HG03097 (cell line): ENCODE results near the gene CA5B.
"Not testable (repeated sequence)": the region's sequence is repeated elsewhere in the genome, so short reads cannot be mapped to it uniquely, and the experiment has no call there.

ENCODE experiments used
- ATAC-seq: cut with Tn5 transposase; IDR thresholded peaks from one replicate; pipeline ENCODE4 v1.9.1; 2021; ENCODE audit not compliant: unreplicated experiment, low FRiP score

The CA5B gene

DNA sequence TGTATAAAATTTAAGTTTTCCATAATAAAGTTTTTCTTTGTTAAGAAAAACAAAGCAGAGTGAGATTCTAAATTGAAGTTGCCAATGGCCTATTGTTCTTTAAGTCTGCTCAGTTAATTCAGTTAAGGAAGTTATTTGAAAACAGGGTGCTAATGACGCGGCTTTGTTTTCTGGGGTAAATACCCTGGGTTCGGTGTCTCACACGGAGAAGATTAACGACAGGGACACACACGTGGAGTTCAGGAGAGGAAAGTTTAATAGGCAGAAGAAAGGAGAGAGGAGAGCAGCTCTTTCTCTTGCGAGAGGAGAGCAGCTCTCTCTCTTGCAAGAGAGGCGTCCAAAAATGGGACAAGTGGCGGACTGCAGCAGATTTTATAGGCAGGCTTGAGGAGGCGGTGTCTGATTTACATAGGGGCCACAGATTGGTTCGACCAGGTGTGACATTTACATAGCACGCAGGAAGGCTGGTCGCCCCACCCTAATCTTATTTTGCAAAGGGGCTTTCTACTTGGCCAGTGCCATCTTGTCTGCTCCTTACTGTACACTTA lies 9.6 kb downstream of the CA5B start:
- no peak for ATAC-seq

DNA sequence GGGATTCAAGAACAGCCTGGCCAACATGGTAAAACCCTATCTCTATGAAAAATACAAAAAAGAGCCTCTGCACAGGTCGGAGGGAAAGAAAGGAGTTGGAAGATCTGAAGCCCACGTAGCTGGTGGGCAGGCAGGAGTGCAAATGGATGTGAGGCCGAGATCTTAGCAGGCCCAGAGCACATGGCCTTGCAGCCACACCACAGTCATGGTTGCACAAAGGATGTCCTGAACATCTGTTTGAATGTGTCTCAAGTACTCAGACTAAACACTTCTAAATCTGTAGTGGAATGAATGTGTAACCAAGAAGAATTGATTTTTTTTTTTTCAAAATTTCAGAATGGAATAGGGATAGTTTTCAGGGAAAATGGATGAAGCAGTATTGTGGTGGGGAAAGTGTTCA lies 10.8 kb downstream of the CA5B start:
- ATAC-seq = no peak

DNA sequence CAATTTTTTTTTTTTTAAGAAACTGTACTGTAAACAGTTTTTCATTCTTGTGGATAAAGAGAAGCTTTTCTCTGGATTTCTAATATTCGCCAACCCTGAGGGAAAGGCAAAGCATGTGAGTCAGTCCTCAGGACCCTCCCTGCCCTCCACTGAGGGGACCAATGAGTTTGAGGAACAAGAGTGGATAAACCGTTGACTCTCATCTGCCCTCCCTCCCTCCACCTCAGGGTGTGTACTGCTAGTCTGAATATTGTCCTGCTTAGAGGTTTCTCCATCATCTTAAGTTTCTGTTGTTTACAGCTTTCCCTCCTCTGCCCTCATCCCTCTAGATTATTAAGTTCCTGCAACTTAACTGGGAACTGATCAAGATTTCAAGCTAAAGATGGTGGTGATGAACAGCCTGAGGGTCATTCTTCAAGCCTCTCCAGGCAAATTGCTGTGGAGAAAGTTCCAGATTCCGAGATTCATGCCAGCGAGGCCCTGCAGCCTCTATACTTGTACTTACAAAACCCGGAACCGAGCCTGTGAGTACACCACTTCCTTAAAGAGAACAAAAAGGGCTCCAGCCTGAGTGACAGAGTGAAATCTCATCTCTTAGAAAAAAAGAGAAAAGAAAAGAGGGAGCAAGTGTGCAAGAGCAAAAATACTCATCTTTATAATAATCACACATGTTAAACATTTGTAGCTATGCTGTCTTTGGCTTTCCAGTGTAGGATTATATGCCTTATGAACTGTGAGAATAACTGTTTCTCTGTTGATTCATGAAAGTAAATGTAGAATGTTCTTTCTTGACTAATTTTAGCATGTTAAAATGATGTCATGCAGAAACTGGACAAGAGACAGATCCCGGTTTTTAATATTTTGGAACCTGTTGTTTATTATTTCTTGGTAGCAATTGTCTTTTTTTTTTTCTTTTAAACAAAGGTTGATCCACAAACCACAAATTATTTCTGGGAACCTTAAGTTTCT lies 11.9 kb downstream of the CA5B start:
- ATAC-seq = peak; percentile 82

DNA sequence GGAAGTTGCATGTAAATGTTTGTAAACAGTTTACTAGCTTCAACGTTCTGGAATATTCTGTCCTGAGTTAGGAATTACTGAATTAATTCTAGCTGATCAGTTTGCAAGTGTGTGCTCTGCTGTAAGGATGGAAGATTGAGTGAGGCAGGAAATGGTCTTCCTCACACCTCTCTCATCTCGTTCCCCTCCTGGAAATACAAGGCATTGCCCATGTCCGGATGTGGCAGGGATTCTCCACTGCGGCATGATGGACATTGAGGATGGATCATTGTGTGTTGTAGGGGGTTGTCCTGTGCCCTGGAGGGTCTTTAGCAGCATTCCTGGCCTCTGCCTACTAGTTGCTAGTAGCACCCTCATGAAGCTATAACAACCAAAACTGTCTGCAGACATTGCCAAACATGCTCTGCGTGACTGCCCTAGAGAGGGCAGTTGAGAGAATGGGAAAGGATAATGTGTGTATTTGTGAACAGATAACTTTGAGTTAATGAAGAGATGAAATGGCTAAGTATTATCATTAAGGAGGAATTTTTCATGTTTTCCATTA lies 12.6 kb downstream of the CA5B start:
- ATAC-seq = no peak

DNA sequence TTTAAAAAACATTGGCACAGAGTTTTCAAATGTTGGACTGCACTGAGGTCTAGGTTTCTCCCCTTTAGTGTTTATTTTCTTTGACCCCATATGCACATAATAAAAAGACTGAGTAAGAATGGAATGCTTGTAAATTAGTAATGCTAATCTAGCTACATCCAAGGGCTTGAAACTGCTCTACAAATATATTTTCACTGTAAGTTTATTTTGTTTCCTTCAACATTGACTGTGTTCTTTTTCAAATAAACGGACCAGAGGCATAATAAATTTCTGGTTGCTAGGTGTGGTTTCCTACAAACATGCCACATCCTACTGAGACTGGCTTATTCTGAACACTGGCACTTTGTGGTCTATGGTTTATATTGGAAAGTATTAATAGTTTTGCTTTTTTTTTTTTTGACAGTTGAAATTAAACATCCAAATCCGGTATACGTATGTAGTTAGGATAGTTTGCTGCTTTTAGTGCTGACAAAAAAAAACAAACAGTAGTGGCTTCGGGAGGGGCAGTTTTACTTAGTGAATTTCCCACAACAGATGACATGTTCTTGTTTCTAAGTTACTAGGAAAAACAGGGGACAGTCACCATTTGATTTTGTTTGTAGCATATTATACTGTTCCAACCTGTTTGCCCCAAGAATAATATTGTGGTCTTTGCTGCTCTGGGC lies 13.2 kb downstream of the CA5B start:
- no peak for ATAC-seq

DNA sequence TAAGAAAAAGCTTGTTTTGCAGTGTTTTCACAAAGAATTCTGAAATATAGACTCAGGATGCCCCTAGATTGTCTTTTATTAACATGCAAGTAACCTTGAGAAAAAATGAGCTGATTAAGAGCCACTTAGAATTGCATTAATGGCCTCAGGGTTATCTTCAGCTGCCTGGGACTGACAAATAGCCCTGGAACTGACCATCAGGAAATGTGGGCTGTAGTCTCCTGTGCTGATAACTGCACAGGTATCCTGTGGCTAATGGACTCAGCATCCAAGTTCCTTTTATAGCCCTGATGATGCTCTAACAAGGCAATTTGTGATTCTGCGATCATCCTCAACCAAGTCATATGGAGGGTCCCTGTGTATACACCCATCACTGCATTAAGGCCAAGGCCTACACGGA lies 17.0 kb downstream of the CA5B start:
- ATAC-seq = no peak

DNA sequence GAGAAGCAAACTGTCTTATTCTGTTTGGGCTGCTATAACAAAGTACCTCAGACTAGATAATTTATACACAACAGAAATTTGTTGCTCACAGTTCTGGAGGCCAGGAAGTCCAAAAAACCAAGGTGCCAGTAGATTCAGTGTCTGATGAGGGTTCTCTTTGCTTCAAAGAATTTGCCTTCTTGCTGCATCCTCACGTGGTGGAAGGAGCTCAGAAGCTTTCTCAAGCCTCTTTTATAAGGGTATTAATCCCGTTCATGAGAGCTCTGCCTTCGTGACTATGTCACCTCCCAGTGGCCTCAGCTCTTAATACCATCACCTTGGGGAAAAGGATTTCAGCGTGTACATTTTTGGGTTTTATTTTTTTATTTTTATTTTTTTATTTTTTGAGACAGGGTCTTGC lies 20.1 kb downstream of the CA5B start:
- ATAC-seq = no peak

DNA sequence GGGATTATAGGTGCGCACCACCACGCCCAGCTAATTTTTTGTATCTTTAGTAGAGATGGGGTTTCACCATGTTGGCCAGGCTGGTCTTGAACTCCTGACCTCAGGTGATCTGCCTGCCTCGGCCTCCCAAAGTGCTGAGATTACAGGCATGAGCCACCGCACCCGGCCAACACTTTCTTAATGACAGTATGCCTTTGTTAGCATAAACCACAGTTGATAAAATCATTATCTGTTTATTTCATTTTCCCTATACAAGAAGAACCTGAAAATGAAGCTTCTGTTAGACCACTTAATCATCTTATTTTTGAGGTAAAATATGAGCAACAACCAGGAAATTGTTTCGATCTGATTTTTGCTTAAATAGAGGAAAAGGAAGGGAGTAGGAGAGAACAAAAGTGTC lies 21.8 kb downstream of the CA5B start:
- ATAC-seq = not testable (repeated sequence)

DNA sequence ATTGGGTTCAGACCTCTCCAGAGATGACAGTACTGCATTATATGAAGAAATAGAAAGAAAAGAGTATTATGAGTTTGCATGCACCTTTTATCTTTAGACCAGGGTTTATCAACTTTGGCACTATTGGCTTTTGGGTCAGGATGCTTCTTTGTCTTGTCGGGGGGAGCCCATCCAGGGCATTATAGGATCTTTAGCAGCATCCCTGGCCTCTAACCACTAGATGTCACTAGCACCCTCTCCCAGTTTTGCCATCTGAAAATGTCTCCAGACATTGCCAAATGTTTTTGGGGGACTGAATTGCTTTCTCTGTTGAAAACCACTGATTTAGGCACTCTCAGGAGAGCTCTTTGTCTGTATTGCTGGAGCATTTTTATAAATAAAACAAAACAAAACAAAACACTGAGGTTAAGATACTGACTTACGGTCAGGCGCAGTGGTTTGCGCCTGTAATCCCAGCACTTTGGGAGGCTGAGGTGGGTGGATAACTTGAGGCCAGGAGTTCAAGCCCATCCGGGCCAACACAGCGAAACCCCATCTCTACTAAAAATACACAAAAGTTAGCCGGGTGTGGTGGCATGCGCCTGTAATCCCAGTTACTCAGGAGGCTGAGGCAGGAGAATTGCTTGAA lies 23.6 kb downstream of the CA5B start:
- ATAC-seq = no peak

DNA sequence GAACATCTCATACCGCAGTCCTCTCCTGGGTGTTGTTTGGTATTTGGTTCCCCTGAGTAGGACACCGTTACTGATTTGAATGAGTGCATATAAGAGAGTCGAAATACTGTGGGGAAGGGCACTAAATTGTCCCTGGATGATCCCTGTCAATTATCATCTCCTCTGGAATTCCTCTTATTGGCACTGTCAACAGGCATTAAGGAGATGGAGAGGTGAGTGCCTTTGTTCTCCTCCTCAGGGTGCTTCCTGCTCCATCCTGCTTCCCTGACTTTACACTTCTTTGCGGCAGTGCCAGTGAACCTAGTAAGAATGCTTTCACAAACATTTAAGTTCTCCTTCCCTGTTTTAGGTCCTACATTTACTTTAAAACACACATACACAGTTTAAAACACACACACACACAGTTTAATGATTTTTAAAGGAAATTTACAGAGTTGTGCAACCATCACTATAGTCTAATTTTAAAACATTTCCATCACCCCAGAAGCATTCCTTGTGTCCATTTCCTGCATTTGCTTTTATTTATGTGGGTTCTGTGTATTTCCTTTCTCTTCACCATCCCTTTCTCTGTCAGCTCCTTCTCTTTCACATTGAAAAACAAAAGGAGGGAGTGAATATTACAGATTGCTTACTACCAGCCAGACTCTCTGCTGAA lies 31.4 kb downstream of the CA5B start:
- ATAC-seq = no peak

DNA sequence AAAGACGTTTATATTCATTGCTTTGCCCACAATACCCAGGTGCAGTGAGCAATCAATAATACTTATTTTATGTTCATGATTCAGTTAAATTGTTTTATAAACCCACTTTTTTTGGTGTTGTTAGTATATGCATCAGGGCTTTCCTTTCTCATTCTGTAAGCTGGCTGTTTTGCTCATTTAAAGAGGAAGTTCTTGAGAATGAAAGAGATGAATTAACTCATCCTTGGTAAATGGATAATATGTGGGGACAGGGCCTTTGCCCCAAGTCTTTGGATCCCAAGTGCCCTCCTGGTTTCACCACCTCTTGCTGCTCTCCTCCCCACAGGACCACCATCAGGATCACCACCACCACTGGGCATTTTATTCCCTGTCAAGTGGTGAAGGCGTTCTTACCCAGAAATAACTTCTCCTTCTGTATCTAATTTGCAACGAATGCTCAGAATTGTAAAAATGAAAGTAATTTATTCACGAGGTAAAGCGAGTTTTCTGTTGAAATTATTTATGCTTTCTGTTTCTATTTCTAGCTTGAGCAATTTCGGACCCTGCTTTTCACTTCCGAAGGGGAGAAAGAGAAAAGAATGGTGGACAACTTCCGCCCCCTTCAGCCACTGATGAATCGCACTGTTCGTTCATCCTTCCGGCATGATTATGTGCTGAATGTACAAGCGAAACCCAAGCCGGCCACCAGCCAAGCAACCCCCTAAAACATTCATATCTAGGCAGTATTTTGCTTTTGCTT lies 44.1 kb downstream of the CA5B start:
- ATAC-seq = peak; percentile 79

DNA sequence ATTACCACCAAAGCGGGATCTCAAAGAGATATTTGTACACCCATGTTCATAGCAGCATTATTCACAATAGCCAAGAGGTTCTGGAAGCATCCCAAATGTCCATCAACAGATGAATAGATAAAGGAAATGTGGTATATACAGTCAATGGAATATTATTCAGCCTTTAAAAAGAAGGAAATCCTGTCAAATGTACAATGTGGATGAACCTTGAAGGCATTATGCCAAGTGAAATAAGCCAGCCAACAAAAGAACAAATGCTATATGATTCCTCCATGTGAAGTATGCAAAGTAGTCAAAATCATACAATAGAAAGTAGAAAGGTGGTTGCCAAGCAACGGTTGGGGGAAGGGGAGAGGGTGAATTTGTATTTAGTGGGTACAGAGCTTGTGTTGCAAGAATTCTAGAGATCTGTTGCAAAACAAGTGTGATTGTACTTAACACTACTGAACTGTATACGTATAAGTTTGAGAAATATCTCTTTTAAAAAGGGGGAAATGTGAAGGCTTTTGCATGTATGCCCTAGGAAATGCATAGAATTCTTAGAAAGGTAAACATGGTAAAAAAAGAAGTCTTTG lies 47.2 kb downstream of the CA5B start:
- ATAC-seq = no peak

DNA sequence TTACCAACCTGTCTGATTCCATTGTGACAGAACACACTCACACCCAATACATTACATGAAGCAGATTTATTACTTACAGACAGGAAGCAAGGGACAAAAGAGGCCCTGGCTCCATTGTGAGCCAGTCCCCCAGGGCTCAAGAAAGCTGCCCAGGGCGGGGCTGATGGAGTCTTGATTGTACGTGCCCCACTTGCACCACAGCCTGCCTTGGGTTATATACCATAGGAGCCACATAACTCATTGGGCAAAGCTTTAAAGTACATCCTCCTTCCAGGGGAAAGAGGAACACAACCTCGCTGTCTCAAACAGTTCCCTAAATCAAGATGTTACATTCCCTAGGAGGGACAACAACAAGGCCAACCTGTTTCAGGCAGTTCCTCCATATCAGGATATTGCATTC lies 48.8 kb downstream of the CA5B start:
- no peak for ATAC-seq

DNA sequence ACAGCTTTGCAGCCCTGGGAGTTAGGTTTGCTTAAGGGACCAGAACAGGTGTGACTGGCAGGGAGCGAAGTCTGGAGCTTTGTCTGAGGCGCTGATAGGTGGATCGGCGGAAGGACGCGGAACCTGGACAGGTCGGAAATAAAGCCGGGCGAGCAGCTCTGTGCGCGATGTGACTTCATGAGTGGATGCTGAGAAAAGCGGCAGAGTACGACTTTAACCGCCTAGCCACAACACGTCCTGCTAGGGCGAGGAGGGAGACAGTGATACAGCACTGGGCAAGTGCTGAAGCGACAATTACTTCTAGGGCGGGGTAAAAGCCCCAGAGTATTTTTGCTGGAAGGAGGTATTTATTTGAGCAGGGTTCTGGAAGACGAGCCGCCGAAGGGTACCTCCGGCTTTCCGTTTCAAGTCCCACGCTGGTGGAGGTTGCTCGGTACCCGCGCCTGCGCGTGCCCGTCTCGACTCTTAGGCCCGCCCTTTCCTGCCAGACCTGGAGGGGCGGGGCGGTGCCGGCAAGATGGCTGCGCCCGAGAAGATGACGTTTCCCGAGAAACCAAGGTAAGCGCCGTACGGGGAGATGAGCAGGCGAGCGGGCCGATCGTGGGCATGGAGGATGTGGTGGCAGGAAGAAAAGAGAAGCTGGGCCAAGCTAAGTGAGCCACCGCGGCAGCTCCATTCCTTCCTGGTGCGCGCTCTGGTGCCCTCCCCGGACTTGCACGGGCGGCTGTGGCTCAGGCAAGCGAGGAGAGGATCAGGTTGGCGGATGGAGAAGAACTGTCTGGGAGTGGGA lies 52.1 kb downstream of the CA5B start, which contains the start of gene ZRSR2:
Gene ZRSR2, plus strand, starts transcription at position 506 of the 790 bp plus-strand sequence. Its CDS starts 12 bp downstream, at position 518.
- ATAC-seq = peak; percentile 93

DNA sequence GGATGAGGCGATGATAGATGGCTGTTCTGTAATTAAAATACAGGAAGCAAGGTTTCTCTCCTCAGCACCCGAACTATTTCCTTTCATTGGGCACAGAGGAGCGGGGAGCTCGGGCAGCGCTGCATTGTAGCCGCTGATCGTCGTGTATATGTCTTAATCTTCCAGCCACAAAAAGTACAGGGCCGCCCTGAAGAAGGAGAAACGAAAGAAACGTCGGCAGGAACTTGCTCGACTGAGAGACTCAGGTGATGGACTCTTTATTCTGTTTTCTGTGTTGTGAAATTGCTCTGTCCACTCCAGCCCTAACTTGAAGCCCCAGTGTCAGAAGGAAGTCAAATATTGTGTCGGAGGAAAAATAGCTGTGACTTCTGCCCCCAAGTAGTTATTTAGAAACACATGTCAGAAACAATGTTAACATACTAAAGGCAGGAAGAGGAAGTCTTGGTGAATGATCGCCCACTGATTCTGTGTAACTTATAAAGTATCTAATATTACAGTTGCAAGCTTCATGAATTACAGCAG lies 52.8 kb downstream of the CA5B start:
- ATAC-seq = peak; percentile 25

DNA sequence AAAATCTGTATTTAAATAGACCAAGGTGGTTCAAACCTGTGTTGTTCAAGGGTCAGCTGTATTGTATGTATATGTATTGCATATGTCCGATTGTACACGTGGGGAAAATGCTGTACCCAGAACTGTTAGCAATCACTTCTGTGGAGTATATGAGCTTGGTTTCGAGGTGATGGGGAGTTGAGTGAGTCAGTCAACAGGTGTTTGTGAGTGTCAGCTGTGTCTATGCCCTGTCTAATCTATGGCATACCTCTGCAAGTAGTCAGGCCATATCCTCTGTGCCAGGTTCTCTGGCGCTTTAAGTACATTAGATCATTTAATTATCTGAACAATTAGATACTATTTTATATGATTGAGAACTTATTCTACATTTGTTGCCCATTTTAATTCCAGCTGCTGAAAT lies 59.6 kb downstream of the CA5B start:
- ATAC-seq = no peak

DNA sequence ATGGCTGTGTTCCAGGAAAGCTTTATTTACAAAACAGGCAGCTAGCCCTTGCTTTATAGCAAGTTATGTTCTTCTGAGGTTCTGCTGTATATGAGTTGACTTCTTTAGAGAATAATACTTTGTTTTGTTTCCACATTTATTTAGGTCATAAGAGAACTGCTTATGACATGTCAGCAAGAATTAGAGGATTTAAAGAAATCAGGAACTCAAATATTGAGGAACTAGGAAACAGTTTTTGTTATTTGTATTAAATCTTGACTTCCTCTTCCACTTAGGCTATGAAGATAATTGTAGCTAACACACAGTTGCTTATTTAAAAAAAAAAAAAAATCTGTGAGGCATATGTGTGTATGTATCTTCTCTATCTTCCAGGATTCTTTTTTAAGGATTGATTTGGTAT lies 66.5 kb downstream of the CA5B start:
- ATAC-seq = no peak

DNA sequence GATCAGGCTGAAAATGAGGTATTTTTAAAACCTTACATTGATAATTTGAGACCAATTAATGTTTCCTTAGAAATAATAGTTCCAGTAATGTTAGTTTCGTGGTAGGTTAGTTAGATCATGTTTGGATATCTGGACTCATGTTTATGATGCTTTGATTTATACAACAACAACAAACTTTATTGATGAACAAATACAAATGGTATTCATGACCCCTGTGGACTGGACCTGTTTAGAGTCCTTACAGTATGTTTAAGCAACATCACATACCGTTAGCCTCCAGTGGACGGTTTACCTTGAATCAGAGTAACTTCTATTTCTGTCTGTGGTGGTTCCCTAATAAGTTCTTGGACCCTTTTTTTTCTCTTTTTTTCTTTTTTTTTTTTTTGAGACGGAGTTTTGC lies 70.2 kb downstream of the CA5B start:
- no peak for ATAC-seq
